GM23338 (cell line): ENCODE data around the gene UBE2E2. TPM values are rescaled to one million over a fixed set of nuclear protein-coding genes. Genes with fewer than 3 reads are reported as not detected.

Experiments
- ATAC-seq: fragments of 200-7000 bp; cut with Tn5 transposase; 3 replicates; pipeline ENCODE4 v1.9.1; 2020
- DNase-seq: peaks from one replicate; pipeline ENCODE4 v3.0.0-alpha.2; 2015; ENCODE audit warnings: low spot score
- H2AFZ ChIP-seq: fragments of 200-600 bp; sonication (generic); 2 replicates; pipeline ENCODE4 v1.8.0; 2016; ENCODE audit warnings: antibody characterized with exemption, mild to moderate bottlenecking, moderate library complexity
- H3F3A ChIP-seq: fragments of 200-600 bp; sonication (generic); replicated peaks from 2 replicates; pipeline ENCODE4 v1.8.0; 2017; ENCODE audit warnings: antibody characterized with exemption, mixed run types, low read depth
- H3K27ac ChIP-seq: fragments of 200-600 bp; sonication (generic); 2 replicates; pipeline ENCODE4 v1.6.1; 2016; ENCODE audit warnings: low read depth
- H3K27me3 ChIP-seq: fragments of 200-600 bp; sonication (generic); 2 replicates; pipeline ENCODE4 v1.8.0; 2016; ENCODE audit warnings: mild to moderate bottlenecking, mixed run types, moderate library complexity; ENCODE audit not compliant: insufficient read depth
- H3K36me3 ChIP-seq: fragments of 200-600 bp; sonication (generic); 2 replicates; pipeline ENCODE4 v1.8.0; 2016; ENCODE audit warnings: mild to moderate bottlenecking; ENCODE audit not compliant: insufficient read depth
- H3K4me1 ChIP-seq: fragments of 200-600 bp; sonication (generic); 2 replicates; pipeline ENCODE4 v1.8.0; 2016; ENCODE audit warnings: mild to moderate bottlenecking, moderate library complexity; ENCODE audit not compliant: insufficient read depth
- H3K4me2 ChIP-seq: fragments of 200-600 bp; sonication (generic); 2 replicates; pipeline ENCODE4 v1.7.1; 2017; ENCODE audit warnings: mixed run types
- H3K4me3 ChIP-seq: fragments of 200-600 bp; sonication (generic); 2 replicates; pipeline ENCODE4 v1.6.1; 2016; ENCODE audit warnings: mixed run types
- H3K79me2 ChIP-seq: fragments of 200-600 bp; sonication (generic); replicated peaks from 2 replicates; pipeline ENCODE4 v1.8.0; 2017; ENCODE audit warnings: mild to moderate bottlenecking; ENCODE audit not compliant: insufficient read depth
- H3K9me2 ChIP-seq: fragments of 200-600 bp; sonication (generic); 2 replicates; pipeline ENCODE4 v1.8.0; 2017; ENCODE audit not compliant: insufficient read depth
- H4K20me1 ChIP-seq: fragments of 200-600 bp; sonication (generic); replicated peaks from 2 replicates; pipeline ENCODE4 v1.8.0; 2017; ENCODE audit warnings: mild to moderate bottlenecking; ENCODE audit not compliant: insufficient read depth
- H3K27ac Mint-ChIP-seq: 2 replicates; pipeline ENCODE4 v1.8.0; 2020; ENCODE audit warnings: inconsistent platforms, mild to moderate bottlenecking, moderate library complexity, mixed read lengths
- H3K27me3 Mint-ChIP-seq: 3 replicates; pipeline ENCODE4 v1.8.0; 2022; ENCODE audit warnings: low read depth, mild to moderate bottlenecking, moderate library complexity, mixed read lengths, inconsistent platforms; ENCODE audit not compliant: insufficient read depth, poor library complexity
- H3K36me3 Mint-ChIP-seq: 3 replicates; pipeline ENCODE4 v1.8.0; 2021; ENCODE audit warnings: low read depth, mild to moderate bottlenecking, inconsistent platforms, moderate library complexity, mixed read lengths
- H3K4me1 Mint-ChIP-seq: 3 replicates; pipeline ENCODE4 v1.8.0; 2020; ENCODE audit warnings: mild to moderate bottlenecking, inconsistent platforms, mixed read lengths
- H3K4me3 Mint-ChIP-seq: 3 replicates; pipeline ENCODE4 v1.8.0; 2021; ENCODE audit warnings: moderate library complexity, mild to moderate bottlenecking, inconsistent platforms, mixed read lengths
- H3K9me3 Mint-ChIP-seq: 3 replicates; pipeline ENCODE4 v1.8.0; 2020; ENCODE audit warnings: moderate library complexity, mild to moderate bottlenecking, inconsistent platforms, mixed read lengths
- CREB1 ChIP-seq: fragments of 250-450 bp; sonication (Bioruptor Pico); IDR thresholded peaks from 2 replicates; pipeline ENCODE4 v1.5.0; 2020; ENCODE audit warnings: low read depth, mild to moderate bottlenecking, moderate library complexity
- CTCF ChIP-seq, 2 experiments: fragments of 200-600 bp in 1 of 2; sonication (generic) in 1 of 2; conservative IDR thresholded peaks; 2 replicates each; pipeline versions ENCODE4 v1.5.1 to v1.6.1; 2016 to 2017; ENCODE audit warnings: antibody characterized with exemption in 2 of 2, low read depth in 2 of 2, mild to moderate bottlenecking in 2 of 2, moderate library complexity in 1 of 2
- ETS1 ChIP-seq: IDR thresholded peaks from 2 replicates; pipeline ENCODE4 v1.6.1; 2016; ENCODE audit warnings: antibody characterized with exemption
- EZH2 ChIP-seq: fragments of 200-600 bp; sonication (generic); IDR thresholded peaks from one replicate; pipeline ENCODE4 v1.8.0; 2017; ENCODE audit warnings: antibody characterized with exemption, mild to moderate bottlenecking, low read depth; ENCODE audit not compliant: unreplicated experiment
- EZH2phosphoT487 ChIP-seq: fragments of 200-600 bp; sonication (generic); IDR thresholded peaks from one replicate; pipeline ENCODE4 v1.8.1; 2018; ENCODE audit warnings: antibody characterized with exemption; ENCODE audit not compliant: unreplicated experiment
- JUNB ChIP-seq: IDR thresholded peaks from one replicate; pipeline ENCODE4 v1.6.1; 2016; ENCODE audit warnings: antibody characterized with exemption; ENCODE audit not compliant: unreplicated experiment
- REST ChIP-seq: IDR thresholded peaks from one replicate; pipeline ENCODE4 v1.6.1; 2018; ENCODE audit warnings: antibody characterized with exemption; ENCODE audit not compliant: unreplicated experiment
- STAT1 ChIP-seq: IDR thresholded peaks from one replicate; pipeline ENCODE4 v1.6.1; 2016; ENCODE audit warnings: antibody characterized with exemption; ENCODE audit not compliant: unreplicated experiment
- ZNF331 ChIP-seq: fragments of 250-450 bp; sonication (Bioruptor Pico); IDR thresholded peaks from 2 replicates; pipeline ENCODE4 v1.5.0; 2020; ENCODE audit warnings: low read depth, mild to moderate bottlenecking, moderate library complexity
- ZNF462 ChIP-seq: fragments of 250-450 bp; sonication (Bioruptor Pico); IDR thresholded peaks from 2 replicates; pipeline ENCODE4 v1.5.0; 2020; ENCODE audit warnings: mild to moderate bottlenecking, moderate library complexity
- polyA plus RNA-seq: library from polyadenylated mRNA; unstranded; fragments of >200 nt; fragmentation: Nextera tagmentation; extraction: Ambion mirVana; gene quantifications from 2 replicates; pipeline ENCODE4 v1.2.1, GENCODE V29; 2016
- total RNA-seq: library from RNA; depleted of rRNA; stranded (reverse); fragments of >200 nt; shearing (Covaris generic); gene quantifications from 2 replicates; pipeline ENCODE4 v1.2.3, GENCODE V29; 2014

UBE2E2 gene
- total and polyA plus RNA-seq, 2 experiments from 2014 or later, result 86.9 to 169 TPM

- no peak for TF ChIP-seq CTCF (conservative IDR thresholded peaks at IDR 0.05; ENCODE audit: low read depth in 2 of 2)
- no peak for TF ChIP-seq EZH2phosphoT487
These were observed 32.8 kb upstream of the UBE2E2 start (continued) for GRCh38 chr3:23170291-23170690.

GRCh38 chr3:23172059-23172458 lies 31.1 kb upstream of the UBE2E2 start:
- DNase-seq, result no peak
- TF ChIP-seq EZH2 (no peak), CTCF (conservative IDR thresholded peaks at IDR 0.05; ENCODE audit: low read depth in 2 of 2) (no peak), EZH2phosphoT487 (no peak), JUNB (no peak), ETS1 (no peak), ZNF331 (no peak), STAT1 (no peak), REST (no peak), ZNF462 (CRISPR knock-in tag) (no peak), CREB1 (CRISPR knock-in tag) (no peak)

More at GRCh38 chr3:23172059-23172458, 31.1 kb upstream of the UBE2E2 start:
- Mint-ChIP-seq H3K4me3 (no peak overlapping the region), H3K36me3 (no peaks in the 10 kb centered on the region), H3K27ac (no peak overlapping the region), H3K4me1 (peaks cover 4% of the 10 kb centered on the region; the same call in 2 of the 3 replicates), H3K27me3 (peaks cover 1% of the 10 kb centered on the region), H3K9me3 (no peaks in the 10 kb centered on the region)
- Histone ChIP-seq H4K20me1 (no peaks in the 10 kb centered on the region), H3K4me1 (no peaks in the 10 kb centered on the region), H3K27ac (no peak overlapping the region), H3K36me3 (no peaks in the 10 kb centered on the region), H3K9me2 (peaks cover 13% of the 10 kb centered on the region; the same call in 1 of the 2 replicates), H3F3A (no peaks in the 10 kb centered on the region), H3K79me2 (no peaks in the 10 kb centered on the region), H3K4me2 (no peak overlapping the region), H2AFZ (no peak overlapping the region), H3K27me3 (no peaks in the 10 kb centered on the region), H3K4me3 (no peak overlapping the region)
- no peak for ATAC-seq
